HFFc6 (cell line): ENCODE results near the gene OR2V2. TPM values are rescaled to one million over a fixed set of nuclear protein-coding genes. Genes with fewer than 3 reads are reported as not detected.
A peak's percentile ranks its signal among the peaks of the same experiment; 100 is the strongest.

Experiments used
- DNase-seq: peaks from one replicate; pipeline ENCODE4 v3.0.0-alpha.2; 2018
- H3K27ac Mint-ChIP-seq: 2 replicates; pipeline ENCODE4 v1.8.0; 2020; ENCODE audit warnings: mild to moderate bottlenecking, mixed read lengths
- H3K27me3 Mint-ChIP-seq: 2 replicates; pipeline ENCODE4 v1.8.0; 2021; ENCODE audit warnings: mild to moderate bottlenecking, moderate library complexity, mixed read lengths; ENCODE audit not compliant: insufficient read depth
- H3K36me3 Mint-ChIP-seq: 2 replicates; pipeline ENCODE4 v1.8.0; 2021; ENCODE audit warnings: low read depth, mixed read lengths
- H3K4me1 Mint-ChIP-seq: 2 replicates; pipeline ENCODE4 v1.8.0; 2020; ENCODE audit warnings: low read depth, mixed read lengths
- H3K4me3 Mint-ChIP-seq: 2 replicates; pipeline ENCODE4 v1.8.0; 2020; ENCODE audit warnings: mild to moderate bottlenecking, moderate library complexity, mixed read lengths
- H3K9me3 Mint-ChIP-seq: 2 replicates; pipeline ENCODE4 v1.8.0; 2020; ENCODE audit warnings: mild to moderate bottlenecking, mixed read lengths
- total RNA-seq, 6 experiments: library from RNA; stranded (reverse); fragmentation: NEBNext Ultra II Directional; extraction: Animal tissue kit (Norgen Biotek cat#: 25700); gene quantifications; 2 replicates in 1 of 6; 3 replicates in 5 of 6; pipeline ENCODE4 v1.2.3, GENCODE V29; 2021
- TF ChIP-seq, protein P1 (sequence below): fragments of 200-600 bp; sonication (generic); IDR thresholded peaks from 2 replicates; pipeline ENCODE4 v1.5.0; 2021; ENCODE audit warnings: antibody characterized with exemption, mild to moderate bottlenecking

Gene OR2V2
- total RNA-seq, 6 experiments from 2014 or later: not detected

DNA sequence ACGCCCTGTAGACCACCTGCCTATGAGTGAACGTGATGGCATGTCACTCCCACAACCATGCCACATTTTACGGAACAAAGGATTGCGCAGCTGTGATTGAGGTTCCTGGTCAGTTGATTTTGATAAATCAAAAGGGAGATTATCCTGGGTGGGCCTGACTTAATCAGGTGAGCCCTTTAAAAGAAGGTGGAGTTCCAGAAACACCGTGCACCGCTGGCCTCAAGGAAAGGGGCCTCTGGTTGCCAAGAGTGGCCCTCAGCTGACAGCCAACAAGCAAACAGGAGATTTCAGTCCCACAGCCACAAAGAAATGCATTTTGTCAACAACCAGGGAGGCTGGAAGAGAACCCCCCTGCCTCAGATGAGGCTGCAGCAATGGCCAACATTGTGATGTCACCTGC, 38.6 kb downstream of the OR2V2 start:
- Mint-ChIP-seq H3K4me1 (peaks cover 52% of the 10 kb centered on the region), H3K27ac (no peak overlapping the region), H3K27me3 (peaks cover 16% of the 10 kb centered on the region), H3K4me3 (peak overlapping the region; percentile 11; the same call in 1 of the 2 replicates), H3K9me3 (peaks cover 5% of the 10 kb centered on the region), H3K36me3 (no peaks in the 10 kb centered on the region)
- no peak for DNase-seq
- TF ChIP-seq, protein P1, sequence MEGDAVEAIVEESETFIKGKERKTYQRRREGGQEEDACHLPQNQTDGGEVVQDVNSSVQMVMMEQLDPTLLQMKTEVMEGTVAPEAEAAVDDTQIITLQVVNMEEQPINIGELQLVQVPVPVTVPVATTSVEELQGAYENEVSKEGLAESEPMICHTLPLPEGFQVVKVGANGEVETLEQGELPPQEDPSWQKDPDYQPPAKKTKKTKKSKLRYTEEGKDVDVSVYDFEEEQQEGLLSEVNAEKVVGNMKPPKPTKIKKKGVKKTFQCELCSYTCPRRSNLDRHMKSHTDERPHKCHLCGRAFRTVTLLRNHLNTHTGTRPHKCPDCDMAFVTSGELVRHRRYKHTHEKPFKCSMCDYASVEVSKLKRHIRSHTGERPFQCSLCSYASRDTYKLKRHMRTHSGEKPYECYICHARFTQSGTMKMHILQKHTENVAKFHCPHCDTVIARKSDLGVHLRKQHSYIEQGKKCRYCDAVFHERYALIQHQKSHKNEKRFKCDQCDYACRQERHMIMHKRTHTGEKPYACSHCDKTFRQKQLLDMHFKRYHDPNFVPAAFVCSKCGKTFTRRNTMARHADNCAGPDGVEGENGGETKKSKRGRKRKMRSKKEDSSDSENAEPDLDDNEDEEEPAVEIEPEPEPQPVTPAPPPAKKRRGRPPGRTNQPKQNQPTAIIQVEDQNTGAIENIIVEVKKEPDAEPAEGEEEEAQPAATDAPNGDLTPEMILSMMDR: no peak

DNA sequence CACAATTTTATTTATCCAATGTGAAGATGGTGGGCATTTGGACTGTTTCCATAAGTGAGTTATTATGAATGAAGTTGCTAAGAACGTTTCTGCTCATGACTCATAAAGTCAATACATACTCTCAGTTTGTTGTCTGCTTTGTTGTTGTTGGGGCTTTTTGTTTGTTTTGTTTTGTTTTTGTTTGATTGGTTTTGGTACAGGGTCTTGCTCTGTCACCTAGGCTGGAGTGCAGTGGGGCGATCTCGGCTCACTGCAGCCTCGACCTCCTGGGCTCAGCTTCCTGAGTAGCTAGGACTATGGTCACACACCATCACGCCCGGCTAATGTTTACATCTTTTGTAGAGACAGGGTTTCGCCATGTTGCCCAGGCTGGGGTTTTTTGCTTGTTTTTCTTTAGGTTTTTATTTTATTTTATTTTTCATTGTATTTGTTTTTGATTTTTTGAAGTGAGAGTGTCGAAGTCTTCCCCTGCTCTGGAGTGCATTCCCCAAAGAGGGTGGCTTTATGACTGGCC, 39.7 kb downstream of the OR2V2 start:
- TF ChIP-seq, protein P1: no peak
- Mint-ChIP-seq H3K27ac (peak overlapping the region; percentile 83), H3K27me3 (peaks cover 19% of the 10 kb centered on the region), H3K4me1 (peaks cover 46% of the 10 kb centered on the region), H3K9me3 (peaks cover 5% of the 10 kb centered on the region), H3K4me3 (peak overlapping the region; percentile 99), H3K36me3 (no peaks in the 10 kb centered on the region)
- no peak for DNase-seq

DNA sequence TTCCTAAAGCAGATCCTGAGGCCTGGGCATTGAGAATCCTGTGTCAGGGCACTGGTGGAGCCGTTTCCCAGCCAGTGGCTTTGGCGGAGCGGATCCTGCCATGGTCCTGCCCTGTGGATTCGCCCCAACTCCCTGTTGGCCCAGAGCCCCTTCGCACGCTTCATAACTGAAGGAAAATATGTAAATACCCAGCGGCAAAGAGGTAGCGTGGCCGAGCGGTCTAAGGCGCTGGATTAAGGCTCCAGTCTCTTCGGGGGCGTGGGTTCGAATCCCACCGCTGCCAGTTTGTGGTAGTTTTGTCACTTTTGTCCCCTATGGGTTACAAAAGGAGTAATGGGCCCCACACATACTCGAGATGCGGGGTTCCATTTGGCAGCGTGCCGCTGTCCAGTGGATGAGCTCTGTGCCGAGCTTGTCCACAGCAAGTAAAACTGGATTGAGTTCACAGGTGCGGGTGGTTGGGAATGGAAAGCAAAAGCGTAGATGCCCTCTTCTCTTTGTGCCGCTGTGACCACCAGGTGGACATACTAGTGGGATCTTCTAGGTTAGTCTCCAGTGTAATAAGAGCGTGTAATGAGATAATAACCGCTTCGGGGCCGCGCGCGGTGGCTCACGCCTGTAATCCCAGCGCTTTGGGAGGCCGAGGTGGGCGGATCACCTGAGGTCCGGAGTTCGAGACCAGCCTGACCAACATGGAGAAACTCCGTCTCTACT, 40.3 kb downstream of the OR2V2 start:
- DNase-seq: peak; percentile 87
- Mint-ChIP-seq H3K4me3 (peak overlapping the region; percentile 99), H3K36me3 (no peaks in the 10 kb centered on the region), H3K27ac (peak overlapping the region; percentile 83), H3K27me3 (peaks cover 19% of the 10 kb centered on the region), H3K4me1 (peaks cover 46% of the 10 kb centered on the region), H3K9me3 (peaks cover 5% of the 10 kb centered on the region)
- TF ChIP-seq, protein P1: peak; percentile 70

DNA sequence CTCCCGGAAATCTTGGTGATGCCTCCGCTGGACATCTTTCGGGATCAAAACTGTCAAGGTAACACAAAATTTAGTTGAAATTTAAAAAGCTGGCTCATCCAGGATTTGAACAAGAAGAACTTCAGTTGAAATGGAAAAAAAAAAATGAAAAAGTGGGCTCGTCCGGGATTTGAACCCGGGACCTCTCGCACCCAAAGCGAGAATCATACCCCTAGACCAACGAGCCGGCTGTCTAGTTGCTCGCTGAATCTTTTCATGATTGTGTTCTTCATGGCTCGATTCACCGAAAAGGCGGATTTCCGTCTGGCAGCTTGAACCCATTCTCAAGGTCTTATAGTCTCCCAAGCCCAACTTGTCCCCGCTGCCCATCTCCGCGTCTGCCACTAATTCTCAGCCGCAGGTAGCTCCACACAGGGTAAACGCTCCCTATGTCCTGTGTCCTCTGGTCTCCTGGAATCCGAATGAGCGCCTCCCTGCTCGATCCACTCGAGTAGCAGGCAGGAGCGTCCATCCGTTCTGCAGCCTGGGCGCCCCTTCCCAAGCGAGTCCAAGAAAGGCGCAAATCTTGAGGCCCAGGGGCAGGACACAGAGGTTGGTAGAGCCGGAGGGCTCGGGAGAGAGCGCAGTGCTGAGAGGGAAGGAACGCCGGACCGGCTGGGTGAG, 41.4 kb downstream of the OR2V2 start:
- TF ChIP-seq, protein P1: no peak
- Mint-ChIP-seq H3K4me3 (peak overlapping the region; percentile 99), H3K27ac (peak overlapping the region; percentile 83), H3K27me3 (peaks cover 19% of the 10 kb centered on the region), H3K9me3 (peaks cover 5% of the 10 kb centered on the region), H3K4me1 (peaks cover 47% of the 10 kb centered on the region), H3K36me3 (no peaks in the 10 kb centered on the region)
- DNase-seq: peak; percentile 59

DNA sequence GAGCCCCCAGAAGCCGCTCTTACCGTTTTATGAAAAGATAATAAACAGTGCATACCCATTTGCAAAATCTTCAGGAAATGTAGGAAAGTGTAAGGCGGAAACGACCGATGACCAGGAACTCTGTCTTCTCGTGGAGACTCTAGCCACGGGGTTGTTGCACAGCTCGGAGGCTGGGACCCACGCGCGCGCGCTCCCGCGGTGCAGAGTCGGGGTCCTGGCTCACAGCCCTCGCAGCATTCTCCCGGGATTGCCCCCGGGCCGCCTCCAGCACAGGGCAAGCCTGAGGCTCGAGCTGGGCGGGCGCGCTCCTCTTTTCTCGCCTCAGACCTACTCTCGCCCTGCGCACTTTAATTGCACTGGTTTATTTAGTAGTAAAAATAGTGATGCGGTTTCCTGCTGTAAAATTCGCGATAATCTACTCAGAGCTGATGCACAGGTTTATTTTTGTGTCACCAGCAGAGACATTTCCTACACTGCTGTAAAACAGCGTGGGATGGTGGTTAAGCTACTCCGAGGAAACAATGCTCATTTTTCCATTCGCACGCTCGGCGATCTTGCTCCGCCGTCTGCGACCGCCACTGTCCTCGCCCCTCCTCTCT, 42.1 kb downstream of the OR2V2 start:
- DNase-seq: peak; percentile 64
- H3K4me1 Mint-ChIP-seq: peaks cover 42% of the 10 kb centered on the region
- peaks cover 19% of the 10 kb centered on the region for H3K27me3 Mint-ChIP-seq
- peak overlapping the region; percentile 83 for H3K27ac Mint-ChIP-seq
- peaks cover 5% of the 10 kb centered on the region for H3K9me3 Mint-ChIP-seq
- TF ChIP-seq, protein P1: no peak
- H3K4me3 Mint-ChIP-seq: peak overlapping the region; percentile 99
- no peaks in the 10 kb centered on the region for H3K36me3 Mint-ChIP-seq
